AG09309 (cell line): ENCODE measurements around the gene PFDN4.

Experiments used
- DNase-seq: peaks from one replicate; pipeline ENCODE4 v3.0.0-alpha.2; 2010; ENCODE audit warnings: low read depth
- H3K4me3 ChIP-seq: 2 replicates; pipeline ENCODE4 v1.5.1; 2011; ENCODE audit warnings: mild to moderate bottlenecking, low read depth, low read length, moderate library complexity; ENCODE audit not compliant: control insufficient read depth
- CTCF ChIP-seq: IDR thresholded peaks from 2 replicates; pipeline ENCODE4 v1.5.1; 2011; ENCODE audit warnings: mild to moderate bottlenecking, low read depth, low read length, inconsistent platforms; ENCODE audit not compliant: insufficient read depth, control insufficient read depth; ENCODE audit errors: missing control alignments

PFDN4 gene

GRCh38 chr20:54168961-54169862 lies 38.7 kb upstream of the PFDN4 start:
- TF ChIP-seq CTCF, result no peak
- no peak overlapping the region for H3K4me3 ChIP-seq
- no peak for DNase-seq

- H3K4me3 ChIP-seq, result no peak overlapping the region
- DNase-seq, result no peak
- TF ChIP-seq CTCF, result no peak
These were observed 37.8 kb upstream of the PFDN4 start for GRCh38 chr20:54170026-54170471.

GRCh38 chr20:54170963-54171362 lies 36.9 kb upstream of the PFDN4 start:
- no peak for TF ChIP-seq CTCF
- no peak overlapping the region for H3K4me3 ChIP-seq
- no peak for DNase-seq

- no peak for DNase-seq
- no peak for TF ChIP-seq CTCF
- no peak overlapping the region for H3K4me3 ChIP-seq
These were observed 35.4 kb upstream of the PFDN4 start for GRCh38 chr20:54172532-54172855.

GRCh38 chr20:54172856-54173652 lies 34.8 kb upstream of the PFDN4 start:
- H3K4me3 ChIP-seq, result no peak overlapping the region; the same call in 1 of the 2 replicates
- no peak for DNase-seq
- no peak for TF ChIP-seq CTCF

GRCh38 chr20:54173653-54174456 lies 34.0 kb upstream of the PFDN4 start, which contains the start of gene CYP24A1:
CYP24A1 (minus strand) TSS chr20:54173986; CDS start chr20:54173579, 407 bp downstream.
- peak within 1 kb of the TSS; percentile 30 for H3K4me3 ChIP-seq
- no peak for DNase-seq
- TF ChIP-seq CTCF, result no peak
